HEK293T (cell line): Measurements from ENCODE around the gene SLC7A14.

ENCODE experiments used
- ARNT ChIP-seq: fragments of 450-650 bp; IDR thresholded peaks from 2 replicates; pipeline ENCODE4 v1.6.1; 2017; ENCODE audit warnings: mild to moderate bottlenecking
- BHLHE40 ChIP-seq: fragments of 450-650 bp; IDR thresholded peaks from 2 replicates; pipeline ENCODE4 v1.6.1; 2016; ENCODE audit warnings: mild to moderate bottlenecking, moderate library complexity, borderline replicate concordance
- ELF4 ChIP-seq: fragments of 450-650 bp; IDR thresholded peaks from 2 replicates; pipeline ENCODE4 v1.6.1; 2017; ENCODE audit warnings: antibody characterized with exemption
- FOXK2 ChIP-seq: fragments of 450-650 bp; IDR thresholded peaks from 2 replicates; pipeline ENCODE4 v1.6.1; 2016; ENCODE audit warnings: mild to moderate bottlenecking
- HDGF ChIP-seq: fragments of 450-650 bp; IDR thresholded peaks from 2 replicates; pipeline ENCODE4 v1.6.1; 2017; ENCODE audit warnings: antibody characterized with exemption, borderline replicate concordance
- SUZ12 ChIP-seq: fragments of 450-650 bp; IDR thresholded peaks from 2 replicates; pipeline ENCODE4 v1.6.1; 2016; ENCODE audit warnings: mild to moderate bottlenecking

GRCh38 chr3:170500995-170501394 lies 84.9 kb downstream of the SLC7A14 start:
- TF ChIP-seq ARNT = no peak
- no peak for TF ChIP-seq FOXK2
- no peak for TF ChIP-seq HDGF
- TF ChIP-seq ELF4 = no peak
- no peak for TF ChIP-seq SUZ12
- TF ChIP-seq BHLHE40 = no peak
